SIG-M5 treated with dmso at 0.1 percent for 504 hours (cell line): ENCODE measurements around the gene PSMA7.

Experiments
- DNase-seq: peaks from one replicate; lab custom pipeline; 2025; ENCODE audit not compliant: unreplicated experiment; lab: John Stamatoyannopoulos, UW

The PSMA7 gene

DNA sequence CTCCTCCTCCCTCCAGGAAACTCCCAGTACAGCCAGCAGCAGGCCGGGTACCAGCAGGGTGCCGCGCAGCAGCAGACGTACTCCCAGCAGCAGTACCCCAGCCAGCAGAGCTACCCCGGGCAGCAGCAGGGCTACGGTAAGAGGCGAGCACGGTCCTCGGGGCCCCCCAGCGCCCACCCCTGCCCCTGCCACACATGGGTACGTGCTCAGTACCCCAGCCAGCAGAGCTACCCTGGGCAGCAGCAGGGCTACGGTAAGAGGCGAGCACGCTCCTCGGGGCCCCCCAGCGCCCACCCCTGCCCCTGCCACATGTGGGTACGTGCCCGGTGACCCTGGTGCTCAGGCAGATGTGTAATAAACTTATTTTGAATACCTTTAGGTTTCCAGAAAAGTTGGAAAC lies 29.5 kb upstream of the PSMA7 start:
- no peak for DNase-seq

DNA sequence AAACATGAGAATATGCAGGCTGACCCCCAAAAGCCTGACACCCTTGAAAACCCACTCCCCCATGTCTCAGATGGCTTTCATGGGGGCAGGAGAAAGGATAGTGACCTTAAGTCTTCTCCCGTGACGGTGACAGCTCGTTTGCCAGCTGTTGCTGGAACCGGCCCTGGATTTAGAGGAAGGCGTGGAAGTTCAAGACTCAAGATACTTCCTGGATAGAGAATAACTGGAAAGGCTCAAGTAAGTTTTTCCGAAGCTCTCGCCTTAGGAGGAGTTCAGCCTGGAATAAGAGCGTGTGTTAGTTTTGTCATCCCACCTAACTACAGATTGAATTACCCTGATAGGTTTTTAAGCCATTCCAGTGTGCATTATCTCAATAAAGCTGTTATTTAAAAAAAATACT lies 28.1 kb upstream of the PSMA7 start:
- no peak for DNase-seq

DNA sequence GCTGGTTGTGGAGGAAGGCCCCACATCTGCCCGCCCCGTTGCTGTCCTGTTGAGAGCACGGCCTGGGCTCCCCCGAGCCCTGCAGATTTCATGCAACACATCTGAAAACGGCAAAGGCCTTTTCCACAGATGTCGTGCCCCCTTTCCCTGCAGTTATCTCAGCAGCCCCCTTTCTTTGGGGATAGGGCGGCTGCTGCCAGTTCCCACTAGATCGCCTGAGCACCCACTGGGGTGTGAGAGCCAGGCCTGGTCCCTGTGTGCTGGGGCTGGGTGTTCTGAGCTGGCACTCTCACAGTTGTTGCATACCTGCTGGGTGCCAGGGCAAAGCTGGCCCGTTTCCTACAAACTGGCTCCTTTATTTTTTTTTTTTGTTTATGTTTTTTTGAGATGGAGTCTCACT lies 27.3 kb upstream of the PSMA7 start:
- DNase-seq, result no peak

DNA sequence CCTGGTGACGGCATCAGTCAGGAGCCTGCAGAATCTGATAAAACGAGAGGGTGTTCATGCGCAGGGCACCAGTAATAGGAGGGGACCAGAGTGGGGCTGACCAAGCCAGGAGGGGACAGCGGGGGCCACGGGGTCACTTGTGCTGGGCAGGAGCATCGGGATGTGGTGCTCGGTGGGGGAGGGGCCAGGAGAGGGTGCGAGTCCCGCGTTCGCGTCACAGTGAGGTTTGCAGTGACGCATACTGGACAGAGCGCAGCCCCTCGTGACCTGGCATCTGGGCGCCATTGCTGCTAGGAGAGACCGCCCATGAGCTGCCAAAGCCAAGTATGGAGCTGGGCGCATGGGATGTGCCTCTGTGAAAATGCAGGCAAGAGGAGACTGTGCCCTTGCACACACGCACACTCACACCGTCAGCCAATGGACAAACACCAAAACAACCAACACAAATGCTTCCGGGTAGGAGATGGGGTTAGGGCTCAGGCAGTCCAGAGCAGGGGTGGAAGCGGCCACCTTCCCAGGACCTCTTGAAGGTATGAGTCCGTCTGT lies 25.8 kb upstream of the PSMA7 start:
- no peak for DNase-seq

DNA sequence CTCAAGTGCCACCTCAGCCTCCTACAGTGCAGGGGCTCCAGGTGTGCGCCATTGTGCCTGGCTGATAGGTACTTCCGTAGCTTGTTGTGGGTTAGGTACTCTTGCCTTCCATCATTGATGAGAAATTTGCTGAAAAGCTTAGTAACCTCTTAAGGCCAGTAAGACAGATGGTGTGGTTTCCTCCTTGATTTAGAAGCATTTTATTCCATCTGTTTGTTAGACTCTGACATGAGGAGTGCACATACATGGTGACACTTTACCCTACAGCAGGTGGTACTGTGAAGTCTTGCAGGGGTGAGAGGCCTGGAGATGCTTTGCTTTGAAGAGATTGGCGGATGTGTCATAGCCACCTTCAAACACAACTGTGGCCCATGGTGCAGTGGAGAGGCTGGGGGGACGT lies 24.9 kb upstream of the PSMA7 start:
- no peak for DNase-seq

DNA sequence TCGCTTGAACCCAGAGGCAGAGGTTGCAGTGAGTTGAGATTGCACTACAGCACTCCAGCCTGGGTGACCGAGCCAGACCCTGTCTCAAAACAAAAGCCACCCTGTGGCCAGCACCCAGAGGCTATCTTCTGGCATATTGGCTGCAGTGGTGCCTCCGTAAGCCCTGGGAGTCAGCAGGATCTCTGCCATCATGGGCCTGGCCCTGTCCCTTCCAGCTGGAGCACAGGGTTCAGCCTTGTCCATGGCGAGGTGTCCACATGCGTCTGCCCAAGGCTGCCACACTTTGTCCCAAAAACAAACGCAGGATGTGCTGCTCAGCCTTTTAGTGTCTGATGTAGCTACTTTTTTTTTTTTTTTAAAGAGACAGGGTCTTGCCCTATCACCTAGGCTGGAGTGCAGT lies 24.3 kb upstream of the PSMA7 start:
- no peak for DNase-seq

DNA sequence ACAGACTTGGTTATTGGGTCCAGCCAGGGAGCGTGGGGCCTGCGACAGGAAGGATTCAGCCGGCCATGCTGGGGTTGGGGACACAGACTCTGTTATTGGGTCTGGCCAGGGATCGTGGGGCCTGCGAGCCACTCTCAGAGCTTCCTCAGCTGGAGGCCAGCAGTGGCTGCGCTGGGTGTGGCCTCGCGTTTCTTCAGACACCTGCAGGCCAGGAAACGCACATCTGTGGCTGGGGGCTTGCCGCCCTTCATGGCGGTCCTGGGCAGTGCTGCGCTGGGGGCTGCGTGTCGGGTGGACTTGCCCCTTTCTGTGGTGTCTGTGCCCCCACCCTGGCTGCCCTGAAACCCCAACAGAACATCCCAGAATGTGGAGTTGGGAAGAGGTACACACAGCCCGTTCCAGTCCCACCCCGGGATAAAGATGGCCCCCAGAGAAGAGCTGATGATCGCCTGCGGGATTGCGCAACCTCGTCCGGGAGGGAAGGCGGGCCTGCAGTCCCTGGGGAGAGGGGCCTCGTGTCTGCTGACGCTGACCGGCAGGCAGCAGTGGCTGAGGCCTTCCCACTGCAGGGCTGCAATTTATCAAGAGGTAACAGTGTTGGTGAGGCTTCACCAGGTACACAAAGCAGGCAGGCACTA lies 22.7 kb upstream of the PSMA7 start:
- no peak for DNase-seq

DNA sequence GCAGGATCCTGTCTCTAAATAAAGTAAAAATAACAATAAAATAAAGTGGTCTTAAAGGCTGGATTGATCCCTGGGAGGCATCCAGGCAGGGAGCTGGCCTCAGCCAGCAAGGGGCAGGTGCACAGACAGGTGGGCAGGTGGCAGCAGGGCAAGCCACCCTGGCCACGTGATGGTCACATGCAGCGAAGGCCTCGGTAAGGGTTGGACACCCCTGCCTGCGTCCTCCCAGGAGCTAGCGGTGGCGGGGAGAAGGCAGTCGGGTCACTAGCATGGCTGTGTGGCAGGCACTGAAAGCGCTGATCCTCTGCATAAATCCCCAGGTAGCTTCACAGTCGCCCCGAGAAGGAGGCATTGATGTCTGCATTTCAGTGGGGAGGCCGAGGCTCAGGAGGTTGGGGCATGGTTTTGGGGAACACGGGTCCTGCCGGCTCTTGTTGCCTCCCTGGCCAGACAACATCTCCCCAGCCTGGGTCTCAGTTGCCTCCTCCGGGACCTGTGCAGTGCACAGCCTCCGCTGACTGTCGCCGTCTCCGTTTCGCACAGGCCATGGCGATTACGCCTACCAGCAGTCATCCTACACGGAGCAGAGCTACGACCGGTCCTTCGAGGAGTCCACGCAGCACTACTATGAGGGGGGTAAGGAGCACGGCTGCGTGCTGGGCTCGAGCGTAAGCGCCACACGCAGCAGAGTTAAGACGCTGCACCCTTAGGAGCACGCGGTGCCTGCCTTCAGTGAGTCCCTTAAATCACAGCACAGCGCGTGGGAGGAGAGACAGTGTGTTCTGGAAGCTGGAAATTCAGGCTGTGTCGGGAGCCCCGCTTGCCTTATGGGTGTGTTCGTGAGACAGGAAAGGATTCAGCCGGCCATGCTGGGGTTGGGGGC lies 21.9 kb upstream of the PSMA7 start:
- DNase-seq, result no peak

DNA sequence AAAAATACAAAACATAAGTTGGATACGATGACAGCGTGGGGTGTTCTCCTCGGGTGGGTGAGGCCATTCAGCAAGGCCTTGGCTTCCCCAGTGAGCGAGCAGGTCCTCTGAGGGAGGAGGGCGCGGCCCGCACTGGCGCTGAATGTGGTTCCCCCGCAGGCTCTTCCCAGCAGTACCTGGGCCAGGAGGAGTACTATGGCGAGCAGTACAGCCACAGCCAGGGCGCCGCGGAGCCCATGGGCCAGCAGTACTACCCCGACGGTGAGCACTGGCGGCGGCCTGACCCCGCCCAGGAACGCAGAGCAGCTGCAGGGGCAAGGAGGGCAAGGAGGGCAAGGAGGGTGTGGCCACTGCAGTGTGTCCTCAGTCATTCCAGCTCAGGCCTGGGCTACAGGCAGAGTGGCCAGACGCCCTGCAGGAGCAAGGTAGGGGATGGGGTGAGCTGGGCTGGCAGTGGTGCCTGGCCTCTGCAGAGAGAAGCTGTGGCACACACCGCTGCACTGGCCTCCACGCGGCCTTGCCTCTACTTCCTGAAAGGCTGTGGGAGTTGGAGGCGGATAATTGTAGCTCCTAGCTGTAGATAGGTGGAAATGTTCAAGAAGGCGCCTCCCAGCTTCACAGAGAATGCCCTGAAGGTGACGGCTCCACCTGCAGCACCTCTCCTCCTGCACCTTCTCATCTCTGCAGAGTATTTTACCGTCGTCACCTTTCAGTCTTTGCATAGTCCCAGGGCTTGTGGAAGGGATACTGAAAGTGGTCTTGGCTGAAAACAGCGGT lies 21.0 kb upstream of the PSMA7 start:
- DNase-seq, result no peak

DNA sequence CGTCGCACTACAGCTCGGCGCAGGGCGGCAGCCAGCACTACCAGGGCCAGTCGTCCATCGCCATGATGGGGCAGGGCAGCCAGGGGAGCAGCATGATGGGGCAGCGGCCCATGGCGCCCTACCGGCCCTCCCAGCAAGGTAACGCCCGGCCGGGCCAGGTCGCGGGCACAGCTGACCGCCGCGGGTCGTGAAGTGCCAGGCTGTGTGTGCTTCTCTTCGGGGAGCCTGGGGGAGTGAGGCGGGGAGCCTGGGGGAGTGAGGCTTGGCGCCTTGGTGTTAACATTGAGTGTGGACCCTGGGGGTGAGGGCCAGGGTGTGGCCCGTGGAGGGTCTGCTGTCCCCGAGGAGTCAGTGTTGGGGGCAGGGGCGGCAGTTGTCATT lies 20.3 kb upstream of the PSMA7 start:
- no peak for DNase-seq

DNA sequence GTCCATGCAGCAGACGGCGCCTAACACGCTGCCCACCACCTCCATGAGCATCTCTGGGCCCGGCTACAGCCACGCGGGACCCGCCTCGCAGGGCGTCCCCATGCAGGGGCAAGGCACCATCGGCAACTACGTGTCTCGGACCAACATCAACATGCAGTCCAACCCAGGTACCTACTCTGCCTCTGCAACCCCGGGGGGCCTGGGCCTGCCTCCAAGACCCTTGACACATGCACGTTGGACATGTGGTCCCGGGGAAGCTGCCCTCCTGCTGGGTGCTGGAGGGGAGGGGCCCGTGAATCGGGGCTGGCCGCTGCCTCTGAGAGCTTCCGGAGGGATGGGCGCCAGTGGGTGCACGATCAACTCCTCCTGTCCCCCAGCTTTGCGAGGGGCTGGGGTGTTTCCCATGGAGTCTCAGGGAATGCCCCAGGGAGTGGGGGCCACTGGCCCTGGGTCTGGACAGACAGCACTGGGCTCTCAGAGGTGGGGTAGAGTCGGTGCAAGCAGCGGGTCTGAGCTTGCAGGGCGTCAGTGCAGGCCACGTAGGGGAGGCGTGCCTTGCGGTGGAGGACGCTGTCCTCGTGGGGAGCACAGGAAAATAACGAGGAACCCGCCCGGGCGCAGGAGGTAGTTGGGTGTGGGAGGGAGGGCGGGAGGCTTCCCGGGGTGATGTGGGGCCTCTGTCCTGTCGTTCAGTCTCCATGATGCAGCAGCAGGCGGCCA lies 19.7 kb upstream of the PSMA7 start:
- no peak for DNase-seq

DNA sequence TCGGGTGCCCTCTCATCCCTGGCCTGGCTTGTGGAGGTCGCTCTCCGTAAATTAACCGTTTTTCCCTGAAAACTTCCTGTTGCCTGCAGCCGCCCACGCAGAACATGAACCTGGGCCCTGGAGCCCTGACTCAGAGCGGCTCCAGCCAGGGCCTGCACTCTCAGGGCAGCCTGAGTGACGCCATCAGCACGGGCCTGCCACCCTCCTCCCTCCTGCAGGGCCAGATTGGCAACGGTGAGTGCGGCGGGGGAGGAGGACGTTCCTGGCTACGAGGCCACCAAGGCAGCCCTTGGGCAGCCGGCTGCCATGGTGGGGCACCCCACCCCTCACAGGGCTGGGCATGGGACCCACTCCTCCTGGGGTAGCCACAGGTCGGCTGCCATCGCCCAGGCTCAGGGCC lies 18.2 kb upstream of the PSMA7 start:
- no peak for DNase-seq

DNA sequence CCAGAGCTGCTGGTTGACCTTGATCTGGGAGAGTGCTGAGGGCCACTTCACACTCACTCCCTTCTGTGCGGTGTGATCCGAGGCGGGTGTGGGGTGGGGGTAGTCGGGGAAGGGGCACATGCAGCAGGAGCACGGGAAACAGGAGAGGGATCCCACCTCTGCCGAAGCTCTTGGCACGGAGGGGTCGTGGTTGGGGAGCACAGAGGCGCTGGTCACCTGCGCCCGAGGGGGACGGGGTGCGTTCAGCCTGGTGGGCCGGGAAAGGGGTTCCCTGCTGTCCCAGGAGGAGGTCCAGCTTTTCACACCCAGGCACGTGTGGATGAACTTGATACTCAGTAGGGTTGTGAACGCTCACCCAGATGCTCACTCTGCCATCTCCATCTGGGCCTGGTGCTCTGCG lies 17.7 kb upstream of the PSMA7 start:
- DNase-seq, result no peak

DNA sequence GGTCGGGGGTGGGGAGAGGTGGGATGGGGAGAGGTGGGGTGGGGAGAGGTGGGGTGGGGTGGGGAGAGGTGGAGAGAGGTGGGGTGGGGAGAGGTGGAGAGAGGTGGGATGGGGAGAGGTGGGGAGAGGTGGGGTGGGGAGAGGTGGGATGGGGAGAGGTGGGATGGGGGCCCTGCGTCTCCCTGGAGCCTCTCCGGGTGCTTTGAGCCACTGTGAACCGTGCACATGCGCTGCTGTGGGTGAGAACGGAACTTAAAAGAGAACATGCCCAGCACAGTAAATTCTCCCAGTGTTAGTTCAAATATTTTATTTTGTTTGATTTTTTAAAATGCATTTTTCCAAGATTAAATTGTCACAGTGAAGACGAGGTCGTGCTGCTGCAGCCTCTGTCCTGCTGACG lies 17.1 kb upstream of the PSMA7 start:
- DNase-seq, result no peak

DNA sequence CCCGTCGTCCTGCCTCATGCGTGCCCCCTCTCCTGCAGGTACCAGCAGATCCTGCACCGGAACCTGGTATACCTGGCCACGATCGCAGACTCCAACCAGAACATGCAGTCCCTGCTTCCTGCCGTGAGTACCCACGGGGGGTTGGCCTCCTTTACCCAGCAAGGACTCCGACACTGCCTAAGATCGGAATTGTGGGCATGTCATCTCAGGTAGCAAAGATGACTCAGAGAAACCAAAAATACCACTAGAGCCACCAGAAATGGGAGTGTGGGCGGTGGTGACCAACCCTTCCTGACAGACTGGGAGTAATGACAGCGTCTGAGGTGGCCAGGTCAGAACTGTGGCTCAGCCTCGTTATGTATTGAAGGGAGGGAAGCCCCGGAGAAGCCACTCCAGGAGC lies 16.6 kb upstream of the PSMA7 start:
- DNase-seq, result no peak

DNA sequence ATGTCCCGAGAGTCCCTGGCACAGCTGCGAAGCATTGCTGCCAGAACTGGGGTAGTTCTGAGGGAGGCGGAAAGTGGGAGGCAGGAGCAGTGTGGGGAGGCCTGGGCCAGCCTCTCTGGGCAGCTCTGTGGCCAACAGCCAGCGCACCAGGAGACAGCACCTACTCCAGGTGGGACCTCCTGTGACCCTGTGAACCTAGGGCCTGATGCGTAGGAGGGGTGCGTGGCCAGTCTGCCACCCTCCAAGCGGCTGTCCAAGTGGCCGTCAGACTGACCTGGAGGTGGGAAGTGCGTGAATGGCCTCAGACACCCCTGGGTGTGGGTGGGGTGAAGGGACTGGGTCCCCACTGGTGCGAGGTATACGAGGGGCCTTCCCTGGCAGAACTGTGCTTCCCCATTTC lies 15.9 kb upstream of the PSMA7 start:
- no peak for DNase-seq

DNA sequence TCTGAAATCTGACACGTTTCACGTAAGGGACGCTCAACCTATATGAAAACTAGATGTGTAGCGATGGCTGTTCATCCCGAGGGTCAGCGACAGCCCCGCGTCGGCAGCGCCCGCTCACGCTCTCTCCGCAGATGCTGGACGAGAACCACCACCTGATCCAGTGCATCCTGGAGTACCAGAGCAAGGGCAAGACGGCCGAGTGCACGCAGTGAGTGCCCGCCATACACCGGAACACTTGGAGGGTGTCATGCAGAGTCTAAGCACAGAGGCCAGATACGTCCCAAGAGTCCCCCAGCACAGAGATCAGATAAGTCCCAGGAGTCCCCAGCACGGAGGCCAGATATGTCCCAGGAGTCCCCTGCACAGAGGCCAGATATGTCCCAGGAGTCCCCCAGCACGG lies 15.3 kb upstream of the PSMA7 start:
- no peak for DNase-seq

DNA sequence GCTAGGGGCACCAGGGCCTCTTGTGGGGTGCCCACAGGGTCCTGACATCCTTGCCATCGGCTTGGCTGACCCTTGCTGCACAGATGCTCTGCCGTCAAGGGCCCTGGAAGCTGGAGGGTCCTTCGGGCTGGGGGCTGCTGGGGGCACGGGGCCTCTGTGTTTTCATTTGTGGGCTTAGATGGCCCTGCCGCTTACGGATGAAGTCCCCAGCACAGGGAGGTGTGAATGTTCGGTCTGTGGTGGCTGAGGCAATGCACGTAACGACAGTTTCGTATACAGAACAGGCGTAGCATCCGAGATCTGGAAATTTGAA lies 14.8 kb upstream of the PSMA7 start:
- DNase-seq, result no peak

DNA sequence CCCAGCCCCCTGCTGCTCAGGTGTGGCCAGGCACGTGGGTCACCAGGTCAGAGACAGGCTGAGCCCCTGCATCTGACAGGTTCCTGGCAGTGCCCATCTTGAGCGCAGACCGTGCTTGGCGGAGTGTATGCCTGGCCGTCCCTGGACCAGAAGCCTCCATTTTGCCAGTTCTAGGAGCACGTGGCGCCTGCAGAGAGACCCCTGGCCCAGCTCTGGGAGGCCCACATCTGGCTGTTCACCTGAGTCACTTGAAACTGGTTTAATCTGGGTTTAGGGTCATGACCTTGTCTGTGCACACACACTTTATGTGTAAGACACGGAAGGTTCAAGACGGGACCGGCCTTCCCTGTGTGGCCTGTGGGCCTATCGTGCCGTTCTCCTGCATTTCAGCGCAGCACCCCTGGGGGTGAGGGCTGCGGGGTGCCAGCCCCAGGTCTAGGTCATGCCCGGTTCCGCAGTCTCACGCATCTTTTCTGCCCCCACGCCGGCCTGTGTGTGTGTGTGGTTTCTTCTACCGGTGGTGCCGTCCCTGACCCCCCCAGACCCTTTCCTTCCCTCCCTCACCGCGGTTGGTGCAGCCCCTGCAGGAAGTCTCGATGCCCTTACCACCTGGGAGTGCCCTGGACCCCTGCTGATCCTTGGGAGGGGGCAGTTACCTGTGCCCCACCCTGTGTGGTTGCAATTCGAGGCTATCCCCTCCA lies 14.3 kb upstream of the PSMA7 start:
- no peak for DNase-seq

DNA sequence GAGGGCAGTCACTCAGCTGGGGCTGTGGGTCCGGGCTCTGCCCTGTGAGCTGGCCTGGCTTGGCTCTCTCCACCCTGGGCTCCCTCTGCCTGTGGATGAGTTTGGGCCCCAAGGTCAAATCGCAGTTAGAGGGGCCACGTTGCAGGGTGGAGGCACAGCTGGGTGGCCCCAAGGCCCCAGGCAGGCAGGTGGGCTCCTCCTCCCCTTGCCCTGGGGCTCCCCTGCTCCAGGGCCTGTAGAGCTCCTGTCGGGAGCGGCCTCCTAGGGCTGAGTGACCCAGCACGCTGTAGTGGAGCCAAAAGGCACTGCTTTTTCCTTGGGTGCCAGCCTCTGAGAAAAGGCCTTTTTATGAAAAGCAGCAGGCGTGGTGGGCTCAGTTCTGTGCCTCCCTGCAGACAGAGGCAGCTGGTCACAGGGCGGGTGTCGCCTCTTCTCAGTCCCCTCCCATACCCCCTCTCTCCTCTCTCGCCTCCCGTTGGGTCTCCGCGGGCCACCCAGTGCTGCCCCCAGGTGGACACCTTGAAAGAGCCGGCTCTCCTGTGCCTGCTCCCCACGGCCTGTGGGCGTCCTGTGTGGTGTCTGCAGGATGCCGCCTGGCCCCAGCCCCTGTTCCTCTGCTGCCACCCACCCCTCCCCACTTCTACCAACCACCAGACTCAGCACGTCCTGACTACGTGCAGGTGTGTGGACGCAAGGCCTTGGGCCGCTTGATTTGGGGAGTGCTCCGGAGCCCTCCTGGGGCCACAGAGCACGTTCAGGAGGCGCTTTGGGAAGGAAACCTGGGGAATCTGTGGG lies 13.6 kb upstream of the PSMA7 start:
- peak; percentile 30 for DNase-seq
